Common myeloid progenitor, CD34-positive (primary cell): ENCODE measurements around the gene KCNMA1.

Experiments used
- CTCF ChIA-PET: fragments of 350-600 bp; sonication (Branson Sonifier 250); formaldehyde crosslinking; loops from one replicate; lab custom pipeline; 2021; ENCODE audit warnings: antibody characterized with exemption; lab: Charles Lee
- POLR2A ChIA-PET: fragments of 350-600 bp; sonication (Branson Sonifier 250); formaldehyde crosslinking; loops from one replicate; lab custom pipeline; 2021; ENCODE audit warnings: antibody characterized with exemption; lab: Charles Lee
- DNase-seq, 3 donors: peaks; one replicate each; pipeline versions ENCODE4 v3.0.0 to v3.0.0-alpha.2; 2013
- H3K27ac ChIP-seq, 2 experiments: 1 replicate in 1 of 2; 2 replicates in 1 of 2; pipeline ENCODE4 v1.7.0; 2013; ENCODE audit warnings: inconsistent platforms in 2 of 2, low read length in 2 of 2, mild to moderate bottlenecking in 2 of 2, low read depth in 1 of 2, moderate library complexity in 1 of 2; ENCODE audit not compliant: severe bottlenecking in 2 of 2, insufficient read depth in 1 of 2, poor library complexity in 1 of 2
- H3K27me3 ChIP-seq, 5 experiments: replicated peaks in 2 of 5; 1 replicate in 3 of 5; 2 replicates in 2 of 5; pipeline versions ENCODE4 v1.6.1 to v1.7.0; 2013; ENCODE audit warnings: low read length in 4 of 5, mild to moderate bottlenecking in 2 of 5, moderate library complexity in 2 of 5, inconsistent platforms in 1 of 5; ENCODE audit not compliant: insufficient read depth in 5 of 5, control insufficient read depth in 4 of 5
- H3K36me3 ChIP-seq, 4 experiments: 1 replicate in 2 of 4; 2 replicates in 2 of 4; pipeline versions ENCODE4 v1.6.1 to v1.7.0; 2013; ENCODE audit warnings: low read length in 3 of 4, control low read depth in 1 of 4, mild to moderate bottlenecking in 1 of 4; ENCODE audit not compliant: control insufficient read depth in 4 of 4, insufficient read depth in 4 of 4
- H3K4me1 ChIP-seq, 4 experiments: 1 replicate in 3 of 4; 2 replicates in 1 of 4; pipeline versions ENCODE4 v1.6.1 to v1.7.1; 2013; ENCODE audit warnings: low read length in 3 of 4, mild to moderate bottlenecking in 3 of 4, control low read depth in 1 of 4, inconsistent platforms in 1 of 4, moderate library complexity in 1 of 4; ENCODE audit not compliant: control insufficient read depth in 4 of 4, insufficient read depth in 4 of 4; ENCODE audit errors: control extremely low read depth in 1 of 4
- H3K4me3 ChIP-seq, 7 experiments: 1 replicate in 4 of 7; 2 replicates in 3 of 7; pipeline versions ENCODE4 v1.5.1 to v1.7.0; 2013; ENCODE audit warnings: mild to moderate bottlenecking in 7 of 7, low read length in 6 of 7, moderate library complexity in 6 of 7, inconsistent platforms in 2 of 7, low read depth in 2 of 7, control low read depth in 1 of 7; ENCODE audit not compliant: insufficient read depth in 4 of 7, control insufficient read depth in 1 of 7; ENCODE audit errors: extremely low read depth in 1 of 7
- H3K9me3 ChIP-seq, 5 experiments: 1 replicate in 4 of 5; 2 replicates in 1 of 5; pipeline versions ENCODE4 v1.6.1 to v1.7.1; 2013; ENCODE audit warnings: low read length in 4 of 5, mild to moderate bottlenecking in 2 of 5, inconsistent platforms in 1 of 5, low read depth in 1 of 5, moderate library complexity in 1 of 5; ENCODE audit not compliant: control insufficient read depth in 4 of 5, insufficient read depth in 2 of 5; ENCODE audit errors: control extremely low read depth in 1 of 5
- WGBS: methylation state at CpG from one replicate; pipeline ENCODE4 v1.1.5; 2013; ENCODE audit not compliant: insufficient coverage; 5-methylcytosine and 5-hydroxymethylcytosine counted together

Gene KCNMA1

GRCh38 chr10:76871697-76872295 is 765.8 kb downstream of the KCNMA1 start:
- H3K27ac ChIP-seq: no peak overlapping the region
- 100% methylated on average over 2 of the region's 2 CpGs for WGBS
- CTCF ChIA-PET: no interaction called here
- no peak overlapping the region for H3K4me3 ChIP-seq
- POLR2A ChIA-PET: no interaction called here
- H3K36me3 ChIP-seq: no peaks in the 10 kb centered on the region
- no peaks in the 10 kb centered on the region for H3K9me3 ChIP-seq
- no peaks in the 10 kb centered on the region for H3K27me3 ChIP-seq
- no peak for DNase-seq
- no peaks in the 10 kb centered on the region for H3K4me1 ChIP-seq

- WGBS: 97% methylated on average over 10 of the region's 10 CpGs
- DNase-seq: no peak
- ChIA-PET POLR2A (no interaction called here), CTCF (no interaction called here)
- Histone ChIP-seq H3K4me3 (no peak overlapping the region), H3K4me1 (no peaks in the 10 kb centered on the region), H3K27me3 (no peaks in the 10 kb centered on the region), H3K36me3 (no peaks in the 10 kb centered on the region), H3K9me3 (no peaks in the 10 kb centered on the region), H3K27ac (no peak overlapping the region)
Measured at GRCh38 chr10:76869931-76870330, 767.7 kb downstream of the KCNMA1 start.

GRCh38 chr10:76868098-76868977 is 769.3 kb downstream of the KCNMA1 start:
- POLR2A ChIA-PET: no interaction called here
- Histone ChIP-seq H3K9me3 (peaks cover 0 to 2% (median 0%) of the 10 kb centered on the region in 5 experiments), H3K4me1 (no peaks in the 10 kb centered on the region), H3K4me3 (no peak overlapping the region), H3K27ac (no peak overlapping the region), H3K27me3 (no peaks in the 10 kb centered on the region), H3K36me3 (no peaks in the 10 kb centered on the region)
- WGBS: 100% methylated on average over 1 of the region's 4 CpGs
- DNase-seq: no peak
- CTCF ChIA-PET: no interaction called here

GRCh38 chr10:76866841-76867586 is 770.6 kb downstream of the KCNMA1 start:
- ChIA-PET CTCF (interaction anchor here (0.6 kb wide), 1 partner anchor 24 kb away, joined by 3 read pairs; no protein-coding TSS in a partner anchor), POLR2A (no interaction called here)
- Histone ChIP-seq H3K4me3 (no peak overlapping the region), H3K4me1 (no peaks in the 10 kb centered on the region), H3K9me3 (peaks cover 0 to 2% (median 0%) of the 10 kb centered on the region in 5 experiments), H3K27me3 (no peaks in the 10 kb centered on the region), H3K27ac (no peak overlapping the region), H3K36me3 (no peaks in the 10 kb centered on the region)
- DNase-seq: no peak
- 95% methylated on average over 3 of the region's 4 CpGs for WGBS

GRCh38 chr10:76864922-76865321 is 772.7 kb downstream of the KCNMA1 start:
- no CpG with 5 or more reads among the region's 1 CpG for WGBS
- Histone ChIP-seq H3K9me3 (peaks cover 0 to 2% (median 0%) of the 10 kb centered on the region in 5 experiments), H3K27me3 (no peaks in the 10 kb centered on the region), H3K36me3 (no peaks in the 10 kb centered on the region), H3K27ac (no peak overlapping the region), H3K4me1 (no peaks in the 10 kb centered on the region), H3K4me3 (no peak overlapping the region)
- DNase-seq: no peak
- ChIA-PET POLR2A (no interaction called here), CTCF (no interaction called here)

- ChIA-PET POLR2A (no interaction called here), CTCF (no interaction called here)
- Histone ChIP-seq H3K36me3 (no peaks in the 10 kb centered on the region), H3K27me3 (no peaks in the 10 kb centered on the region), H3K4me3 (no peak overlapping the region), H3K4me1 (no peaks in the 10 kb centered on the region), H3K27ac (no peak overlapping the region), H3K9me3 (peaks cover 0 to 3% (median 0%) of the 10 kb centered on the region in 5 experiments)
- WGBS: 100% methylated on average over 1 of the region's 1 CpG
- DNase-seq: no peak
Measured at GRCh38 chr10:76858721-76859120, 778.9 kb downstream of the KCNMA1 start.
